Fibroblast of mammary gland (primary cell): ENCODE data around the gene ATP6V1G3.
"Not testable (repeated sequence)": the region's sequence is repeated elsewhere in the genome, so short reads cannot be mapped to it uniquely, and the experiment has no call there.

Experiments used
- DNase-seq: peaks from one replicate; pipeline ENCODE4 v3.0.0-alpha.2; 2010; ENCODE audit warnings: low read depth
- H3K4me3 ChIP-seq: 2 replicates; pipeline ENCODE4 v1.5.1; 2011; ENCODE audit warnings: low read depth, mild to moderate bottlenecking, low read length, moderate library complexity; ENCODE audit not compliant: control insufficient read depth
- TF ChIP-seq, protein P1 (sequence below): conservative IDR thresholded peaks from 2 replicates; pipeline ENCODE4 v1.5.1; 2011; ENCODE audit warnings: low read depth, low read length, inconsistent platforms; ENCODE audit not compliant: control insufficient read depth, insufficient read depth

ATP6V1G3 gene

GRCh38 chr1:198524556-198524955 is 15.9 kb downstream of the ATP6V1G3 start:
- H3K4me3 ChIP-seq: no peak overlapping the region
- TF ChIP-seq, protein P1, sequence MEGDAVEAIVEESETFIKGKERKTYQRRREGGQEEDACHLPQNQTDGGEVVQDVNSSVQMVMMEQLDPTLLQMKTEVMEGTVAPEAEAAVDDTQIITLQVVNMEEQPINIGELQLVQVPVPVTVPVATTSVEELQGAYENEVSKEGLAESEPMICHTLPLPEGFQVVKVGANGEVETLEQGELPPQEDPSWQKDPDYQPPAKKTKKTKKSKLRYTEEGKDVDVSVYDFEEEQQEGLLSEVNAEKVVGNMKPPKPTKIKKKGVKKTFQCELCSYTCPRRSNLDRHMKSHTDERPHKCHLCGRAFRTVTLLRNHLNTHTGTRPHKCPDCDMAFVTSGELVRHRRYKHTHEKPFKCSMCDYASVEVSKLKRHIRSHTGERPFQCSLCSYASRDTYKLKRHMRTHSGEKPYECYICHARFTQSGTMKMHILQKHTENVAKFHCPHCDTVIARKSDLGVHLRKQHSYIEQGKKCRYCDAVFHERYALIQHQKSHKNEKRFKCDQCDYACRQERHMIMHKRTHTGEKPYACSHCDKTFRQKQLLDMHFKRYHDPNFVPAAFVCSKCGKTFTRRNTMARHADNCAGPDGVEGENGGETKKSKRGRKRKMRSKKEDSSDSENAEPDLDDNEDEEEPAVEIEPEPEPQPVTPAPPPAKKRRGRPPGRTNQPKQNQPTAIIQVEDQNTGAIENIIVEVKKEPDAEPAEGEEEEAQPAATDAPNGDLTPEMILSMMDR: no peak
- no peak for DNase-seq

DNA sequence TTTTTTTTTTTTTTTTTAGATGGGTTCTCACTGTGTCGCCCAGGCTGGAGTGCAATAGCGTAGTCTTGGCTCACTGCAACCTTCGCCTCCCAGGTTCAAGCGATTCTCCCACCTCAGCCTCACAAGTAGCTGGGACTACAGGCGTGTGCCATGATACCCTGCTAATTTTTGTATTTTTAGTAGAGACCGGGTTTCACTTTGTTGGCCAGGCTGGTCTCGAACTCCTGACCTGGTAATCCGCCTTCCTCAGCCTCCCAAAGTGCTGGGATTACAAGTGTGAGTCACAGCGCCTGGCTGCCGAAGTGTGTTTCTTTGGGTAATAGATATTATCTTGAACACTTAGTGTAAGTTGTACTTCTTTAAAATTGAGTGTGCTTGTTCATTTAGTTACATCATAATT is 16.4 kb downstream of the ATP6V1G3 start:
- not testable (repeated sequence) for H3K4me3 ChIP-seq, DNase-seq

DNA sequence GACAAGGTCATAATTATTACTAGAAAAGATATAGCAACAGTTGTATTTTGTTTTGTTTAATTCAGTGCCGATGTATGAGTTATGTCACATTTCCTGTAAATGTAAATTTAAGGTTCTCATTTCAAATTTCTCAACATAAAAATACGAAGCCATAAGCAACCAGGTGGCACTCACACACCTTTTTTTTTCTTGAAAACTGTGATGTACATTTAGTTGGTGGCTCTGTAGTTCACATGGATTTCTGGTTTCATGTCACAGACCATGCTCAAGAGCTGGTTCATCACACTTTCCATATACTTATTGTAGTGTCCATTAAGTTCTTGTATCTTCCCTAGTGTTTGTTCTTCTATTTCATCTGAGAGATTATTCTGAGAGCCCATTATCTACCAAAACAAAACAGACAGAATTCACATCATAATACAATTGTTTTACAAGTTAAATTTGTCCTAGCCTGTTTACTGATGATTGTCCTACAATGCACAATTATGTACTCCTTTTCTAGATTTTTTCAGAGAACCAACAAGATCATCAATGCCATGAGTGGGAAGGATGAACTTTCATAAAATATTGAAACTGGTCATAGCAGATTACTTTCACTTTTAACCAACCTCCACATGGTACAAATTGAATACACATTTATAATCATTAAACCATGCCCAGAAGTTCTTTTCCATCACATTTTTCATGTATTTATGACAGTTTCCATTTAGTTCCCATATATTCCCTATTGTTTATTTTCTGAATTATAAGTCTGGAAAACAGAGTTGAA is 17.1 kb downstream of the ATP6V1G3 start:
- DNase-seq: no peak
- no peak overlapping the region for H3K4me3 ChIP-seq

DNA sequence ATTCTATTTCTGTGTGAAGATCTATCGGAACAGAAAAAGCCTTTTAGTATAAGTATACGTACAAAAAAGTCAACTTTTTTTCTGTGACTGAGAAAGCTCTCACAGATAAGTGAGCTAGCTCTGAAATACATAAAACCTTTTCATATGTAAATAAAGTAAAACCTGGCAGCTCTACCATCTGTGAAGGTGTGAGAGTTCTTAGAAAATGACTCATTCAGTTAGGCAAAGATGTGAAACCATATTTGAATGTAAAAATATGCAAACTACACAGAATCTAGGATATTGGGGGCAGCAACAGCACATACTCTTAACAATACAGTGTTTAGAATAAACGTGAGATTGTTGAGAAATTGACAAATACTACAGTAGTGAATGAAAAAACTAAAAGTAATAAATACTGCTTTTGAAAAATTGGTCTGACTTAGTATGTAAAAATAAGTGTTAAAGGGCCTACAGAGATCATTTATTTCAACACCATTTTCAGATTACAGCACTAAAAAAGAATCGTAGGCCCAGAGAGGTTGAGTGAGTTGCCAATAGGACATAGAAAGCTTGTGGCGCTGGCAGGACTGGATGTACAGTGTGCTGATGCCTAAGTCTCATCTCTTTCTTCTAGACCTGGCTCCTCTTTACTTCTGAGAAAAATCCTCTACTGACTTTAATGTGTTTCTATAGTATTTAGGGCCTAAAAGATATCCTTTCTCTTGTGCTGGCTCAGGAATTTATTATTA is 19.8 kb downstream of the ATP6V1G3 start:
- DNase-seq: no peak
- no peak overlapping the region for H3K4me3 ChIP-seq
- TF ChIP-seq, protein P1: no peak

More for the DNA sequence above, 17.1 kb downstream of the ATP6V1G3 start:
- TF ChIP-seq, protein P1: no peak

GRCh38 chr1:198519639-198520501 is 20.6 kb downstream of the ATP6V1G3 start:
- no peak overlapping the region for H3K4me3 ChIP-seq
- DNase-seq: no peak
- TF ChIP-seq, protein P1: no peak

- H3K4me3 ChIP-seq: no peak overlapping the region
- DNase-seq: no peak
- TF ChIP-seq, protein P1: no peak
Measured at GRCh38 chr1:198517623-198518199, 22.8 kb downstream of the ATP6V1G3 start.

DNA sequence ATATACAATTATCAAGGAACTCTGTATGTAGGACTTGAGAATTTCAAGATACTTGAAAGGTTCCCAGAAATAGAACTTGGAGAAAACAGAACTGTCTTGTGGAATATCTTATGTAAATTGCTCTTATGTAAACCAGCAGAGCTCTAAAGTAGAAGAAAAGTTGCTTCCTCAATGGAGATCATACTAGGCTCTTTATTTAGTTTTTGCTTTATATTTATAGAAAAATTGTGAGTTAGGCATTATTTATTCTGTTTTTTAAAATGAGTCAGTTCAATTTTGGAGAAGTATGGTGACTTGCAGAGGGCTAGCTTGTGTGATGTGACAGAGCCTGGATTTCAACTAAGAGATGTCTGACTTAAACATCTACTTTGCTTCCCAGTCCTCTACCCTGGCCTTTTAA is 40.4 kb downstream of the ATP6V1G3 start:
- no peak overlapping the region for H3K4me3 ChIP-seq
- no peak for DNase-seq
- TF ChIP-seq, protein P1: no peak
